GM19455 (cell line): ENCODE data around the gene SPDYE3.
"Not testable (repeated sequence)": the region's sequence is repeated elsewhere in the genome, so short reads cannot be mapped to it uniquely, and the experiment has no call there.

Experiments used
- ATAC-seq: cut with Tn5 transposase; IDR thresholded peaks from one replicate; pipeline ENCODE4 v1.9.1; 2021; ENCODE audit not compliant: unreplicated experiment

The SPDYE3 gene

DNA sequence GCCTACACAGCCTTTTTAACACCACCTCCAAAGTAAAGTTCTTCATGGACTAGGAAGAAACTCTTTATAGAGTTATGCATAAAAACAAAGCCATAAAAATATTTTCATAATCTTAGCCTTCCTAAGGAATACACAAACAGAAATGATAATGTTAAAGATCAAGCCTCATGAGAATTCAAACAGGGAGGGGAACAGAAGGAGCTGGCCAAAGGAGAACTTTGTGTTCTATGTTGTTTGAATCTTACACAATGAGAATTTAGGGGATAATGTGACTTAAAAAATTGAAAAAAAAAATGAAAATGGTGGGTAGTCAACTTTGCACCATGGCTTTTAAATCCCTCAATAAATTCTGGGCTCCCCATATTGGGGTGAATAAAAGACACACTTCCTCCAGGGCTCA, 41.3 kb downstream of the SPDYE3 start:
- no peak for ATAC-seq

DNA sequence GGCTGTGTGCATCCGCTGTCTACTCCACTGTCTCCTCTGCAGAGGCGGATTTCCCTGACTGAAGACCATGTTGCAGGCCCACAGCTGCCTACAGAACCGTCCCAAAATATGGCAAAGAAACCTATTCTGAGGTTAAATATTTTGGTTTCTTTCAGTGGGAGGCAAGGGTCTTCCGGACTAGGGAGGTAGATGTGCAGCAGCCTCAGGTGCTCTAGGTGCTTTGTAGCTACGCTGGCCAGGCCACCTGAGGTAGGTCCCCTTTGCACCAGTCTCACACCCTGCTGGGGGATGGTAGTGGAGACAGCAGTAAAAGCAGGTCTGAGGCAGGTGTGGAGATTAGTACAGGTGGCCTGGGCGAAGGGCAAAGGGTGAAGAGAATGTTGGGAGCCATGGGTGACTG, 42.3 kb downstream of the SPDYE3 start:
- no peak for ATAC-seq

DNA sequence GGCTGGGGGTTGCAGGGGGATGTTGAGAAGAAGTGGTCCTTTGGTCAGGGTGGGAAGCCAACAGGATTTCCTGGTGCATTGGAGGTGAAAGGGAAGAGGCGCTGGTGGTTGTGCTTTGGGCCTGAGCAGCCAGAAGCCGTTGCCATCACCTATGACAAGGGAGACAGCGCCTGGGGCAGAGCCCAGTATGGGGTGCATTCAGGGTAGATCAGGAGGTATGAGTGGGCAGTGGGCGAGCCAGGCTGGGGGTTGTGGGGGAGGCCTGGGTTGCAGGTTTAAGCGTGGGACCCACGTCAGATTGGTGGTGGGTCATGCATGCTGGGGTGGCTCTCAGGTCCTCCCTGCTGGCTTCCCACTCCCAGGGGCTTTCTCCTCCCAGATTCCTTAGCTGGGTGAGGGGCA, 44.2 kb downstream of the SPDYE3 start:
- ATAC-seq, result no peak

DNA sequence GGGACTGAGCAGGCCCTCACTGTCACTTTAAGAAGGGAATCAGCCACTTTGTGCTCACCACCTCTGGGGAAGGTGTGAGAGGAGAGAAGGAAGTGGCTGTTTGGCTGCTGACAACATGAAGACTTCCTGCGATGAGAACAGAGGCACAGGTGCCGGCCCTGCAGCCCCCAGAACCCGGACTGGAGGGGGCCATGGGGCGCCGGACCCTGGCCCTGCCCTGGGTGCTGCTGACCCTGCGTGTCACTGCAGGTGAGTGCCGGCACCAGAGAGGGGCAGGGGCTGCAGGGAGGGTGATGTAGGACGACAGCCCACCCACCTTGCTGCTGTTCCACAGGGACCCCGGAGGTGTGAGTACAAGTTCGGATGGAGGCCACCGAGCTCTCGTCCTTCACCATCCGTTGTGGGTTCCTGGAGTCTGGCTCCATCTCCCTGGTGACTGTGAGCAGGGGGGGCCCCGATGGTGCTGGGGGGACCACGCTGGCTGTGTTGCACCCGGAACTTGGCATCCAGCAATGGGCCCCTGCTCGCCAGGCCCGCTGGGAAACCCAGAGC, 44.8 kb downstream of the SPDYE3 start:
- ATAC-seq, result not testable (repeated sequence)

DNA sequence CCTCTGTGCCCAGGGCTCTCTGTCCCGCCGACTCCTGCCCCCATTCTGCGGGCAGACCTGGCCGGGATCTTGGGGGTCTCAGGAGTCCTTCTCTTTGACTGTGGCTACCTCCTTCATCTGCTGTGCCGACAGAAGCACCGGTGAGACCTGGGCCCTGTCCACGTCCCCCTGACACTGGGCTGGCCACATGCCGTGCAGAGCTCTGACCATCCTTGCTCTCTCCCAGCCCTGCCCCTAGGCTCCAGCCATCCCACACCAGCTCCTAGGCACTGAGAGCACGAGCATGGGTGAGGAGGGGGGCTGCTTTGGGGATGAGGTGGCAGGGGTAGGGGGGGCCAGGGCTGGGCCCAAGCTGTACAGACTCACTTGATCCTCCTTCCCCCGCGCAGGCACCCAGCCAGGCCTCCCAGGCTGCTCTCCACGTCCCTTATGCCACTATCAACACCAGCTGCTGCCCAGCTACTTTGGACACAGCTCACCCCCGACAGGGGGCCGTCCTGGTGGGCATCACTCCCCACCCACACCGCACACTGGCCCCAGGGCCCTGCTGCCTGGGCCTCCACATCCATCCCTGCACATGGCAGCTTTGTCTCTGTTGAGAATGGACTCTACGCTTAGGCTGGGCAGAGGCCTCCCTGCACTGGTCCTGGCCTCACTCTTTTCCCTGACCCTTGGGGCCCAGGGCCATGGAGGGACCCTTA, 45.6 kb downstream of the SPDYE3 start:
- ATAC-seq, result no peak

DNA sequence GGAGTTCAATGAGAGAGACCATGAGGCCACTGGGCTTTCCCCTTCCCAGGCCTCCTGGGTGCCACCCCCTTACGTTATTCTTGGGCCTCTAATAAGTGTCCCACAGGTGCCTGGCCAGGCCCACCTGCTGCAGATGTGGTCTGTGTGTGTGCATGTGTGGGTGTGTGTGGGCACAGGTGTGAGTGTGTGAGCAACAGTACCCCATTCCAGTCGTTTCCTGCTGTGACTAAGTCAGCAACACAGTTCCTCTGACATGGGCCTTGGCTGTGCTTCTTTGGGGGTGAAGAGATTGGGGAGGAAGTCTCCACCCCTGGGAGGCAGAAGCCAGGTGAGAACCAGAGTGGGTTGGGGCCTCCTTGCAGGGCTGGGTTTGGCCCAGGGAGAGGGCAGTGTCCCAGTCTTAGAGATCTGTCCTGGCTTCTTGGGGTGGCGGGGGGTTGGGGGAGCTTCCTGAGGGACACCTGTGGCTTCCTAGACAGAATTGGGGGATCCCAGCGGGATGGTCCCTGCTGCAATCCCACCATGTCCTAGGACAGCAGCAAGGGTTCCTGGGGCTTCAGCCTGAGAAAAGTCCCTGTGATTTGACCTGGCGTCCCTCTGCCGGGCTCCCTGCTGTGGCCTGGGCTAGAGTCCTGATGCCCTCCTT, 46.3 kb downstream of the SPDYE3 start:
- ATAC-seq, result no peak

DNA sequence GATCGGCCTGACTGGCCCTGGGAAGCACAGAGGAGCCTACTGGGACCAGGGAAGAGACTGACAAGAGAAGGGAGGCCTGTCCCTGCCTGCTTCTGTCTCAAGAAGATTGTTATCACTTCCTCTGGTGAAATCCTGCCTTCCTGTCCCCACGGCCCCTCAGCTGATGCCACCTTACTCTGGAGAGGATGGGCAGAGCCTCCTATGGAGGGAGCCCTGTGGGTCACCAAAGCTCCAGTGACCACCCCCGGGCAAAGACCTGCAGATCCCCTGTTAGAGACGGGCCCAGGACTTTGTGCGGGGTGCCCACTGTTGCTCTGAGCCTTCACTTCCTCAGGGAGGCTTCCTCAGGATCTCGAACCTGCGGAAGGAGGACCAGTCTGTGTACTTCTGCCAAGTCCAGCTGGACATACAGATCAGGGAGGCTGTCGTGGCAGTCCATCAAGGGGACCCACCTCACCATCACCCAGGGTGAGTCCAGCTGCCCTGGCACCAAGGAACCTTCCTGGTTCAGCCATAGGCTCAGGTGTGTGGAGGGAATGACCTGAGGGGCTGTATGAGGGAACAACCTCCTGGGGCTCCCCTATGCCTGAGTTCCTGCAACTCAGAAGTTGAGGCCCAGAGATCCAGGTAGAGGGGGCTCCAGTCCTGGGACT, 49.0 kb downstream of the SPDYE3 start:
- ATAC-seq, result no peak

DNA sequence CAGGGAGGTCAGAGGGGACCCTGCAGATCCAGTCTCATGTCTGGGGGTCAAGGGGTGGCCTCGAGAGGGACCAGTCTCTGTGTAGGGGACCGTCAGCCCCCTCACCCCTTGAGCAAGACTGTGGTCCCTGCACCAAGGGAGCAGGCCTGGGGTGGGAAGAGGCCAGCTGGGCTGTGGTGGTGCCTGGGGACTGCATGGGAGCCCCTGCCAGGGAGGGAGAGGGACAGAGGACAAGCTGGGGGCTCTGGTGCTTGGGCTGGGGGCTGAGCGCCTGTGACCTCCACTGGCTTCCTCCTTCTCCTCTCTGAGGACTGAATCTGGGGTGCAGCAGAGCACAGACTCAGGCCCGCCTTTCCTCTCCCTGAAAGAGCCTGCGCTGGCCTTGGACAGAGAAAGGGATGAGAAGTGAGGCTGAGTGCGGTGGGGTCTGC, 49.6 kb downstream of the SPDYE3 start:
- ATAC-seq, result no peak

DNA sequence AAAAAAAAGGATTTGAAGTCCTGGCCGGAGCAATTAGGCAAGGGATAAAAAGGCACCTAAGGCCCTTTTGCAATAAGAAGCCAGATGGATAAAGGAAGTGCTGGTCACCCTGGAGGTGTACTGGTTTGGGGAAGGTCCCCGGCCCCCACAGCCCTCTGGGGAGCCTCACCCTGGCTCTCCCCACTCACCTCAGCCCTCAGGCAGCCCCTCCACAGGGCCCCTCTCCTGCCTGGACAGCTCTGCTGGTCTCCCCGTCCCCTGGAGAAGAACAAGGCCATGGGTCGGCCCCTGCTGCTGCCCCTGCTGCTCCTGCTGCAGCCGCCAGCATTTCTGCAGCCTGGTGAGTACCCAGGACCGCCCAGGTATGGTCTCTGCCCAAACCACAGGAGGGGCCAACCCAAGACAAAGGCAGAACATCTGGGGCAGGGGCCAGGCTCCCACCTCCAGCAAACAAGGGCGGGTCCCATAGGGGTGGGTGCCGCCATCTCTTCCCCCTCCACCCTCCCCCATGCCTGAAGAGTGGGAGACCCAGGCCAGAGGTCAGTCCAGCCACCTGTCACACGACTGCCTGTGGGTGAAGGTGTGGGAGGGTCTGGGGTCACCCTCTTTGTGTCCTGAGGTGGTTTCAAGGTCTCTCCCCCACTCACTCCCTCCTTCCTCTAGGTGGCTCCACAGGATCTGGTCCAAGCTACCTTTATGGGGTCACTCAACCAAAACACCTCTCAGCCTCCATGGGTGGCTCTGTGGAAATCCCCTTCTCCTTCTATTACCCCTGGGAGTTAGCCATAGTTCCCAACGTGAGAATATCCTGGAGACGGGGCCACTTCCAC, 50.7 kb downstream of the SPDYE3 start, which contains the start of gene PILRB:
Gene PILRB (plus strand): TSS at position 91 of the 830 bp plus-strand sequence. CDS start 186 bp downstream, at position 277.
- ATAC-seq, result no peak

DNA sequence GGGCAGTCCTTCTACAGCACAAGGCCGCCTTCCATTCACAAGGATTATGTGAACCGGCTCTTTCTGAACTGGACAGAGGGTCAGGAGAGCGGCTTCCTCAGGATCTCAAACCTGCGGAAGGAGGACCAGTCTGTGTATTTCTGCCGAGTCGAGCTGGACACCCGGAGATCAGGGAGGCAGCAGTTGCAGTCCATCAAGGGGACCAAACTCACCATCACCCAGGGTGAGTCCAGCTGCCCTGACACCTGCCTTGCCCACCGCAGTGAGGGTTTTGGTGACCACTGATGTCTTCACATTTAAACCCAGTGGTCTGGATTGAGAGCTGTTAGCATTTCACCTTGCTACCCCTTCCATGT, 51.3 kb downstream of the SPDYE3 start:
- no peak for ATAC-seq

DNA sequence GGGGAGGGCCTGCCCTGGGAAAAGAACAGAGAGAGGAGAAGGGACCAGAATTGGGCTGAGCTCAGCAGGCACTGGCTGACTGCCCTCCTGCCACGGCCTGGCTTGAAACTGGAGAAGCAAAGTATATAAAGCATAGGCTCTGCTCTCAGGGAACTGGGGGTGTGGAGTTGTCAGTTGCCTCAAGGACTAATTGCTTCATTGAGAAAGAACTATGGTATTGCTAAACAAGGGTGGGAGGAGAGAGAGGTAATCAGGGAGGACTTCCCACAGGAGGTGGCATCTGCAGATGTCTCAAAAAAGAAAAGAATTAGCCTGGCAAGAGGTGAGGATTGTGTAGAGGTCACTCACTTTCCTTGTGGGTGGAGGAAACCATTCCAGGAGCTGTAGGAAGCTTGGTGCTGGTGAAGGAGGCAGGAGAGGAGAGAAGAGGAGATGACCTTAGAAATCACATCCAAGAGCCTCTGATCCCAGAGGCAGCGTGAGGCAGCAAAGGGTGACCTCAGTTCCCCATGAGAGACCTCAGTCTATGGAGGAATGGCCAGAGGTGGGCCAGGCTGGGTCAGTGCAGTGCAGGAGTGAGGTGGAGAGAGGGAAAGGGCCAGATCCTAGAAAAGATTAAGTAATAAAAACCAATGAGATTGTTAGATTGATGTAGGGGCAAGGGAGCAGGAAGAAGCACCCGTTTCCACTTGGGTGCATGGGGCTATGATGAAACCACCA, 52.8 kb downstream of the SPDYE3 start:
- no peak for ATAC-seq

DNA sequence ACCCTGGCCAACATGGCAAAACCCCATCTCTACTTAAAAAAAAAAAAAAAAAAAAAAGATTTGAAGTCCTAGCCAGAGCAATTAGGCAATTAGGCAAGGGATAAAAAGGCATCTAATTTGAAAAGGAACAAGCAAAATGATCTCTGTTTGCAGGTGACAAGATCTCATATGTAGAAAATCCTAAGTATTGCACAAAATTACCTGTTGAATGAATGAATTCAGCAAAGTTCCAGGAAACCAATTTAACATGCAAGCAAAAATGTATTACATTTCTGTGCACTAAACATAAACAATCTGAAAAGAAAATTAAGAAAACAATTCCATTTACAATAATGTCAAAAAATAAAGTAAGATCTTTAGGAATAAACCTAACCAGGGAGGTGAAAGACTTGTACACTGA, 55.6 kb downstream of the SPDYE3 start:
- no peak for ATAC-seq

DNA sequence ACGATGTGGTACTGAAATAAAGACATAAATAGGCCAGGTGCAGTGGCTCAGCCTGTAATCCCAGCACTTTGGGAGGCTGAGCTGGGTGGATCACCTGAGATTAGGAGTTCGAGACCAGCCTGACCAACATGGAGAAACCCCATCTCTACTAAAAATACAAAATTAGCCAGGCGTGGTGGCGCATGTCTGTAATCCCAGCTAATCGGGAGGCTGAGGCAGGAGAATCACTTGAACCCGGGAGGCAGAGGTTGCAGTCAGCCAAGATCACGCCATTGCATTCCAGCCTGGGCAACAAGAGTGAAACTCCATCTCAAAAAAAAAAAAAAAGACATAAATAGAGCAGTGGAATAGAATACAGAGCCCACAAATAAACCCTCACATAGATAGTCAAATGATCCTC, 56.3 kb downstream of the SPDYE3 start:
- ATAC-seq, result not testable (repeated sequence)

DNA sequence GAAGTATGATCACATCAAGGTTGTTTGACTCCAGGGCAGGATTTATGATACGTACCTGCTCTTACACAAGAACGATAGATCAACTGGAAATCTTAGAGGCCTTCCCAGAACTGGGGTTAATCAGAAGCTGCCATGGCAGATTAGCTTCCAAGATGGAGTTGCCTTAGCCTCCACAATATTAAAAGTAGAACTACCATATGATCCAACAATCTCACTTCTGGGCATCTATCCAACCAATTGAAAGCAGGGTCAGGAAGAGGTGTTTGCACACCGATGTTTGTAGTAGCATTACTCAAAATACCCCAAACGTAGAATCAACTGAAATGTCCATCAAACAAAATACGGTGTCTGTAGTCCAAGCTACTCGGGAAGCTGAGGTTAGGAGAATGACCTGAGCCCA, 57.0 kb downstream of the SPDYE3 start:
- ATAC-seq, result no peak

DNA sequence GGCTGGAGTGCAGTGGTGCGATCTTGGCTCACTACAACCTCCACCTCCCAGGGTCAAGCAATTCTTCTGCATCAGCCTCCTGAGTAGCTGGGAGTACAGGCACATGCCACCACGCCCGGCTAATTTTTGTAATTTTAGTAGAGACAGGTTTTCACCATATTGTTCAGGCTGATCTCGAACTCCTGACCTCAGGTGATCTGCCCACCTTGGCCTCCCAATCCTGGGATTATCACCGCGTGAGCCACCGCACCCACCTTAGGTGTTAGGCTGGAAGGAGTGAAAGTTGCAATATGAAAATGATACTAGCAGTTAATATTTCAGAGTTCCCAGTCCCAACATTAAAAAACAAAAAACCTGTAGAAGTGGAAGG, 58.5 kb downstream of the SPDYE3 start:
- ATAC-seq, result not testable (repeated sequence)

DNA sequence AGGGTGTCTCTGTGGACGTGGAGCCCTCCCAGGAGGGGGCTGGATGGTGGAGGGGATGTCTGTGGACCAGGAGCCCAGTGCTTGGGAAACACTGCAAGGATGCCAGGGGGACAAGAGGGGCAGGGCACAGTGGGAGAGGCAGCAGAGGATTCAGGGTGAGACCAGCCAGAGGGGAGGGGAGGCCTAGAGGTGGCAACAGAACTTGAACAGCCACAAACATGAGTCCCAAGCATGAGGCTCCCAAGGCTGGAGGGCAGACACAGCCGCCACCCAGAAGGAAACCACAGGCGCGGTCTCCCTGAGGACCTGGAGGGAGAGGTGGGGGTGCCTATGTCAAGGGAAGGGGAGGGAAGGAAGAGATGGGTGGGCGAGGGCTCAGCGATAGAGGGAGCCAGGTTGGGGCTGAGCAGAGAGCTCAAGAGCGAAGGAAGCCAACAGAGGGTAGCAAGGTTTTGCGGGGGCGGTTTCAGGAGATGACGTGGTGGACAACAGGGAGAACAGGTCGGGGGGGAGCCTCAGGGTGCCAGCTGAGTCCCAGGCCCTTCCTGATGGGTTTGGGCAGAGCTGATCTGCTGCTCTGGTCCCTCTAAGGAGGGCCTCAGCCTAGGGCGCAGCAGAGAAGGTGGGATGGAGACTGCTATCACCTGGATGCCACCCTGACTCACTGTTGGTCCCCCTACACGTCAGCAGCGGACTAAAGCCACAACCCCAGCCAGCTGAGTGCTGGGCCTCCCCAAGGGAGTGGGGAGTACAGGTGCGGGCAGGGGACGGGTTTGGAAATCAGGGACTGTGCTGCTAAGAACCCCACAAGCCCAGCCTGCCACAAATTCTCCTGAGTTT, 59.1 kb downstream of the SPDYE3 start:
- ATAC-seq, result no peak

DNA sequence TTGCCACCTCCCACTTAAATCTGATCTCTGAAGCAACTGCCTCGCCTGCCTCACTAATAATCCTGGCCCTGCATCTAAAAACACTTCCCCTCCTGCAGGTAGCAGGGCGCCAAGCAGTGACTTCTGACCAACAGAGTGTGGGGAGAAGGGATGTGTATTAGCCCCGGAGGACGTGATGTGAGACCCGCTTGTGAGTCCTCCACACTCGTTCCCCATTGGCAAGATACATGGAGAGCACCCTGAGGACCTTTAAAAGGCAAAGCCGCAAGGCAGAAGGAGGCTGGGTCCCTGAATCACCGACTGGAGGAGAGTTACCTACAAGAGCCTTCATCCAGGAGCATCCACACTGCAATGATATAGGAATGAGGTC, 59.7 kb downstream of the SPDYE3 start:
- ATAC-seq, result no peak

DNA sequence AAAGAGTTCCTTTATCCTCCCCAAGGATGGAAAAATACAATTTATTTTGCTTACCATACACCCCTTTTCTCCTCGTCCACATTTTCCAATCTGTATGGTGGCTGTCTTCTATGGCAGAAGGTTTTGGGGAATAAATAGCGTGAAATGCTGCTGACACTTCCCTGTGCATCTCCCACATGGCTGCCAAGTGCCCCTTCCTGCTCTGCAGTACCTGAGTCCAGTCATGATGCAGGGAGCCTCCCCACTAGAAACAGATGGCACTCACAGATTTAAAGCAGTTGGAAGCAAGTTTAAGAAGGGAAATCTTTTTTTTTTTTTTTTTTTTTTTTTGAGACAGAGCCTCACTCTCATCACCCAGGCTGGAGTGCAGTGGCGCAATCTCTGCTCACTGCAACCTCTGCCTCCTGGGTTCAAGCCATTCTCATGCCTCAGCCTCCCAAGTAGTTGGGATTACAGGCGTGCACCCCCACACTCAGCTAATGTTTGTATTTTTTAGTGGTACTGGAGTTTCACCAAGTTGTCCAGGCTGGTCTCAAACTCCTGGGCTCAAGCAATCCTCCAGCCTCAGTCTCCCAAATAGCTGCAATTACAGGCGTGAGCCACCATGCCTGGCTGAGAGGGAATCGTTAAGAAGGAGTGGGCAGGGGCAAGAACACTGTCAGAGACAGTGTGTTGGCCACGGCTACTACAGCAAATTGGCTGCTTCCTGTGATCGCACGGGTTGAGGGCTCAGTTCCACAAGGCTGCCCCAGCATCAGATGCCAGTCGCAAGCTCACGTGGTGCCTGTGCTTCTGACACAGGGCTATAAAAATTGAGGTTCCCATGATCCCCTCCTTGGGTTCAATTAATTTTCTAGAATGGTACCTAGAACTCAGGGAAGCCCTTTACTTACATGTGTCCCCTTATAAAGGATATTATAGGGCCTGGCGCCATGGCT, 60.4 kb downstream of the SPDYE3 start:
- no peak for ATAC-seq

DNA sequence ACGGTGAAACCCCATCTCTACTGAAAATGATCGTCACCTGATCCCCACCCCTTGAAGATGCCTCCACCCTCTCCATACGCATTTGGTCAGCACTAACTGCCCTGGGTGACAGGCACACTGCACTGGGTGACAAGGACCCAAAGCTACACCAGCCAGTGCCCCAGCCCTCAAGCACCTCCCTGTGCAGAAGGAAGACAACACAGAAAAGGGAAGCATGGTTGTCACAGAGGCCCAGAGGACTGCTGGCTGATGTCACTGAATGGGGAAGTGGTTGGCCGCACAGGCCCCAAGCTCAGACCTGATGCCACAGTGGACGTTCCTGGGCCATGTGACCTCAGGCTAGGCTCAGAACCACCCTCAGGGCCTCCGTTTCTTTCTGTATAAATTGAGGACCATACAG, 61.6 kb downstream of the SPDYE3 start:
- ATAC-seq, result peak; percentile 55
